HG02943 (cell line): ENCODE results near the gene NPDC1.

Experiments
- ATAC-seq: cut with Tn5 transposase; IDR thresholded peaks from one replicate; pipeline ENCODE4 v1.9.1; 2021; ENCODE audit warnings: mild to moderate bottlenecking, low read depth, moderate library complexity; ENCODE audit not compliant: unreplicated experiment

The NPDC1 gene

GRCh38 chr9:137058521-137059234 lies 12.7 kb upstream of the NPDC1 start:
- ATAC-seq: no peak

- no peak for ATAC-seq
Measured at GRCh38 chr9:137057545-137057944, 11.6 kb upstream of the NPDC1 start.

GRCh38 chr9:137056739-137057415 lies 10.9 kb upstream of the NPDC1 start:
- ATAC-seq: no peak

- ATAC-seq: no peak
Measured at GRCh38 chr9:137055385-137056364, 9.7 kb upstream of the NPDC1 start.

- no peak for ATAC-seq
Measured at GRCh38 chr9:137054932-137055384, 9.0 kb upstream of the NPDC1 start.

GRCh38 chr9:137053944-137054931 lies 8.3 kb upstream of the NPDC1 start, which contains the start of gene ENTPD2:
TSS of gene ENTPD2 (minus strand) at chr9:137054061. CDS start at chr9:137053997, 64 bp downstream.
- ATAC-seq: no peak

- ATAC-seq: no peak
Measured at GRCh38 chr9:137052998-137053943, 7.3 kb upstream of the NPDC1 start.

- ATAC-seq: no peak
Measured at GRCh38 chr9:137052293-137052692, 6.3 kb upstream of the NPDC1 start.

- ATAC-seq: no peak
Measured at GRCh38 chr9:137051145-137051724, 5.3 kb upstream of the NPDC1 start.

- ATAC-seq: no peak
Measured at GRCh38 chr9:137050570-137050969, 4.6 kb upstream of the NPDC1 start.

GRCh38 chr9:137049544-137050449 lies 3.8 kb upstream of the NPDC1 start:
- no peak for ATAC-seq

- ATAC-seq: no peak
Measured at GRCh38 chr9:137048655-137049543, 2.9 kb upstream of the NPDC1 start.

GRCh38 chr9:137045294-137046087 lies 486 bp downstream of the NPDC1 start:
- ATAC-seq: no peak

- ATAC-seq: no peak
Measured at GRCh38 chr9:137044502-137045177, 1.3 kb downstream of the NPDC1 start.

- ATAC-seq: no peak
Measured at GRCh38 chr9:137044037-137044436, 1.9 kb downstream of the NPDC1 start.
